Fibroblast of the aortic adventitia (primary cell): Measurements from ENCODE around the gene GLRB. TPM values are rescaled to one million over a fixed set of nuclear protein-coding genes. Genes with fewer than 3 reads are reported as not detected.
A peak's percentile ranks its signal among the peaks of the same experiment; 100 is the strongest.

ENCODE experiments used
- DNase-seq: peaks from one replicate; pipeline ENCODE4 v3.0.0-alpha.2; 2010; ENCODE audit warnings: low read depth
- H3K4me3 ChIP-seq: 2 replicates; pipeline ENCODE4 v1.5.1; 2011; ENCODE audit warnings: low read depth, mild to moderate bottlenecking, control low read depth, low read length, moderate library complexity
- CTCF ChIP-seq: IDR thresholded peaks from 2 replicates; pipeline ENCODE4 v1.5.1; 2011; ENCODE audit warnings: mild to moderate bottlenecking, low read length, control low read depth, inconsistent platforms; ENCODE audit not compliant: insufficient read depth
- total RNA-seq: library from RNA; depleted of rRNA; stranded (reverse); fragments of >200 nt; gene quantifications from 2 replicates; pipeline ENCODE4 v1.2.3, GENCODE V29; 2012; ENCODE audit warnings: low replicate concordance

GLRB gene
- total RNA-seq, 1 donor = 7.8 TPM

DNA sequence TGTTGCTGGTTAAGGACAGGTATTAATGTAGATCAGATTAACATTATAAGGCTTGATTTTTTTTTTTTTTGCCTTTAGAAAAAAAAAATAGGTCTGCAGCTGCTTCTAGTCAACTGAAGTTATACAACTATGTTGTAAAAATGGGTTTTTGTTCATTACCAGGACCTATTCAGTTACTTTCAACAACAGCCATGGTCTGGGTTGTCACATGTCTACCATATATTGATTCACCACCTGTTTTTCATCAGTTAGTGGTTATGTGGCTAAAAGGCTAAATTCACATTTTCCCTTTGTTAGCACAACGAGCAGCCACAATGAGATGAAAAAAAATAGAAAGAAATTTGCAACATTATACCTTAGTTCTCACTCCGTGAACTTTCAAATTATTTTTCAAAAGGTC lies 45.5 kb downstream of the GLRB start:
- no peak for DNase-seq
- no peak for TF ChIP-seq CTCF

DNA sequence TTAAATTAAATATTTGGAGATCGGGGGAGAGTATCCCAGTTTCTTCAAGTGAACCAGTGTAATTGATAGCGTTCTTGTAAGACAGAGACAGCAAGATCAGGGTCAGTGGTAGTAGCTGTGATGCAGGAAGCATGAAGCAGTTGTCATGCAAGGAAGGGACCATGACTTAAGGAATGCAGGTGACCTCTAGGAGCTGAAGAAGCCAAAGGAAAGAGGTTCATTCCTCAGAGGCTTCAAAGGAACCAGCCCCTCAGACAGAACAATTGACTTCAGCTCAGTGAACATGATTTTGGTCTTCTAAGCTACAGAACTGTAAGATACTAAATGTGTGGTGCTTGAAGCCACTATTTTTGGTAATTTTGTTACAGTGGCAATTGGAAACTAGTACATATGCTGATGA lies 51.6 kb downstream of the GLRB start:
- TF ChIP-seq CTCF = no peak
- DNase-seq = no peak
- H3K4me3 ChIP-seq = no peak overlapping the region

More for the DNA sequence above, 45.5 kb downstream of the GLRB start:
- H3K4me3 ChIP-seq = no peak overlapping the region

- TF ChIP-seq CTCF = peak; percentile 69
- H3K4me3 ChIP-seq = no peak overlapping the region
- peak; percentile 68 for DNase-seq
Observed at GRCh38 chr4:157128395-157128794, 52.4 kb downstream of the GLRB start.

- no peak overlapping the region for H3K4me3 ChIP-seq
- TF ChIP-seq CTCF = no peak
- DNase-seq = peak; percentile 4
Observed at GRCh38 chr4:157141976-157142375, 66.0 kb downstream of the GLRB start.

DNA sequence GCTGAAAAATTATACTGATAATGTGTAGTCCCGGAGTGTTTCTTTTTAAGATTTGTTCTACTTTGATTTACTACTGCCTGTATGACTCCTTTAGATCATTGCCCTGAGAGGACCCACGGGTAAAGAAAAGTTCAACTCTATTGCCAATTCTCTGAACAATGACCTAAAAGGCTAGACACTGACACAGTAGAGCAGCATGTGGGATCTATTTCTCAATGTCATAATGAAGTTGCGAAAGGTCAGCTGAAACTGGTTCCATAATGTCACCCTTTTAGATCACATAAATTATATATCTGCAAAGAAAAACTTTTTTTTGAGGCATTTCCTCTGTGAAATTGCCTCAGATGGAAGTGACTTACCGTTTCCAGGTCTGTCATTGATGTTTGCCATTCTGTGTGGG lies 67.4 kb downstream of the GLRB start:
- DNase-seq = no peak
- TF ChIP-seq CTCF = no peak
- no peak overlapping the region for H3K4me3 ChIP-seq

DNA sequence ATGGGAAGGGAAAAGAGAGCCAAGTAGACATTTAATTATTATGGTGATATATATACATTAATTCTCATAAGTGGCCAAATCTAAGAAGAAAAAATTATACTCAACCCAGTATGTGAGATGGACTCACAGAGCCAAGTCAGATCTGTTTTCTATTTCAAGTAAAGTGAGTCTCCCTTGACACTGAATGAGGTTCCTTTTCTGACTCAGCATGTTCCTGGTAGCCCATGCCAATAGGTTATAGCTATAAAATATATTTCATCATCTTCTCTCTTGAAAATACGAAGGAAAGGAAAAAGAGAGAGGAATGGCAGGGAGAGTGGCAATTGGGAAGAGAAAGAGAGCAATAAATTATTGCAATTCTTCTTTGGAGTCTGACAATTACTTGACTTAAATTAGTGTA lies 75.8 kb downstream of the GLRB start:
- DNase-seq = peak; percentile 17
- no peak overlapping the region for H3K4me3 ChIP-seq
- TF ChIP-seq CTCF = no peak

- no peak for TF ChIP-seq CTCF
- no peak overlapping the region for H3K4me3 ChIP-seq
- no peak for DNase-seq
Observed at GRCh38 chr4:157165935-157166610, 90.1 kb downstream of the GLRB start.
